NCI-H146 treated with DMSO at 0.1 percent for 48 hours (cell line): Measurements from ENCODE around the gene AJAP1.
"Not testable (repeated sequence)": the region's sequence is repeated elsewhere in the genome, so short reads cannot be mapped to it uniquely, and the experiment has no call there.

Experiments
- DNase-seq: peaks from one replicate; lab custom pipeline; 2025; ENCODE audit not compliant: unreplicated experiment; lab: John Stamatoyannopoulos, UW

AJAP1 gene

GRCh38 chr1:4653796-4654725 lies at the start of gene AJAP1:
AJAP1 (plus strand) TSS chr1:4654609; CDS start chr1:4655426, 817 bp downstream.
- no peak for DNase-seq

- DNase-seq = no peak
Measured at GRCh38 chr1:4605158-4605557, 49.3 kb upstream of the AJAP1 start.

DNA sequence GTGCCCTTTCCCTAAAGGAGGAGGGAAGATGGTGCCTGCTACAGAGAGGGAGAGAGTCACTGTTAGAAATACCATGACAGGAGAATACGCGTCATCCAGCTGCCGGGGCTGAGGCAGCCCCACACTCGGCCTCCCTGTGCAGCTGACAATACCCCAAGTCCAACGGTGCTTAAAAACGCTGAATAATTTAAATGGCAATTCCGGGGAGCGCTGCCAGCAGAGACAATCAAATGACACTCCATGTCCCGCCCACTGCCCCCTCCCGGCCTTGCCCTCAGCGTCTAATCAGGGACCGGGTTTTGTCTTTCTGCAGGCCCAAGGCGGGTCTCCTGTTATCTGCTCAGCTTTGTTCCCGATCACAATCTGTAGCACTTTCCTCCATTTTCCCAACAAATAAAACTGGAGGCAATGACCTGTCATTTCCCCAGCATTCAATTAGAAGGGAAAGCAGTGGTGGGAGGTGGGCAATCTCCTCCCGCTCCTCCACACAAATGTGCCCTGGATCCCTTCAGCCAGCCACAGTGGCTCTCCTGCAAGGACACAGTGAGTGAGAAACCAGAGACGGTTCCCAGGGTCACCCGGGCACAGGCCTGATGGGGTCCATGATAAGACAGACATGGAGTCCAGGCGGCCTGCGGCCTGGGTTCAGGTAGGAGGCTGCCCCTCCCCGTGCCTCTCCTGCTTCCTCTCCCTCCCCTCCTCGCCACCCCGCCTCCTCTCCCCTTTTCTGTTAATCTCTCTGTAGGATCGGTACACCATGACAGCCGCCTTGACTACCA lies 42.7 kb upstream of the AJAP1 start:
- no peak for DNase-seq

DNA sequence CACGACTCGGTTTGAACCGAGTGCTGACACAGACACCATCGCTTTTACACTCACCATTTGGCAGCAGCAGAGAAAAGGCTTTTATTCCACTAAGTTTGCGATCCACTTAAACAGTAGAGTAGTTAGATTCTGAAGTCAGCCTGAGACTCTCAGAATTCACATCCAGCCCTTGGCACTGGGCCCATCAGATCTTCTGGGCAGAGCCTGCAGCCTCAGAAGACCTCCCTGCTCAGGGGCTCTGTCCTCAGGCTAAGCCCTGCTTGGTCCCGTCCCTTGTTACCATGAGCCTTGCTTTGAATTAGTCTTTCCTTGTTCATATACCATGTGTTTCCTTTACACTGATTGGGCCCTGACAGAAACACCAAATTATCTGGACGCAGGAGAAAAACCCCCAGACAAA lies 41.4 kb upstream of the AJAP1 start:
- DNase-seq = no peak

DNA sequence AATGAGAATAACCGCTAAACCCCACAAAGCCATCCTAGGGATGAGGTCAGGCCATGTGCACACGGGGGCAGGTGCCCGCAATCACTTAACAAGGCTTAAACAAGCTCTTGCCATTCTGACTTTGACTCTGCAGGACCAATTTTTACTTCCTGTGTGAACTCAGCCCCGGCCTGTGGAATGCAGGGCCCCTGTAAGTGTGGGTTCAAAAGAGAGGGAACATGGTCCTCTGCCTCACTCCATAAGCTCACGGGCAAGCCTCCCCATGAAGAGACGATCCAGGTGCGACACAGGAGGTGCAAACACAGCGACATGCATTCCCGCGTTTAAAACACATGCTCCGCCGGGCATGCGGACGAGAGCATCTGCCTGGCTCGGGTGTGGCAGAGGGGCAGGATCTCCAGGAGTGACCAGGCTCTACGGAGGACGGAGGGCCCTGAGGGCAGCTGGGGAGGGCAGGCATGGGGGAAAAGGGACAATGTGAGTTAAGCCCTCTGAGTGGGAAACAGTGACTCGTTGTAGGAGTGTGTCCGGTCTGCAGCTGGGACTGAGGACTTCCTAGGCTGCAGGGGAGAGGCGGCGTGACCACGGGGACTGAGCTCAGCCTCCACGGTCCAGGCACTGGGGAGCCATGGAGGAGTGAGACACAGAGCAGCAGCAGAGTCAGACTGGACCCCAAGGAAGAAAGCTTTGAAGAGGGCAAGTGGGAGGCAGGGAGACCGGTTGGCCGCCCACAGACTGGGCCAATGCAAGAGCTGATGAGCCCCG lies 40.6 kb upstream of the AJAP1 start:
- no peak for DNase-seq

DNA sequence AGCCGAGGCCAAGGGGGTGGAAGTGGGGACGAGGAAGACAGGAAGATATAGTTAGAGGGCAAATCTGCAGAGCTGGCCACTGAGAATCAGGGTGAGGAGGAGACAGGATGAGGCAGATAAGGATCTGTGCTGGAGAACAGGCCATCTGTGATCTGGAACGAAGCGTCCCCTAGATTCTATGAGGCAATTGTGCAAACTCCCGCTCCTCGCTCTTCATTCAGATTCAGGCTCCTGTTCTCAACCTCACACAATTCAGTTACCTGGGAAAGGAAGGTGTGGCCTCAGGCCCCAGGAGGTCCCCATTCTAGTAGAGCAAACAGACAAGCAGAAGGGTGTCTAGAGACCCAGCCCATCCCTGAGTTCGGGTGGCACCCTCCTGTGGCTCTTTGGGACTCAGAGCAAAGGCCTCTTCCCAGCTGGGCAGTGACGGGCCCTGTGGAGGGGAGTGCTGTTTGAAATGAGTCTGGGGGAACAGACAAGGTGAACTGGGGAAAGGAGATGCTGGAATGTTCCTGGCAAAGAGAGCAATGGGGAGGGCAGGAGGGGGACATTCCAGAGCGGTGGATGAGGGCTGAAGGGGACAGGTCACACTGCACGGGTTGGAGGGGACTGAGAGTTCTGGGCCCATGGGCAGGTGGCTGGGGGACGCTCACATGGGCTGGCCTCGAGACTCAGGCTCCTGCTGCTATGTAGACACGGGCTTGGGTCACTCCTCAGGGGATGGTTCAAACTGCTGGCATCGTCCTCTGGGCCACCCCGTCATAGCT lies 39.9 kb upstream of the AJAP1 start:
- DNase-seq = no peak

GRCh38 chr1:4615138-4615470 lies 39.3 kb upstream of the AJAP1 start:
- DNase-seq = no peak

DNA sequence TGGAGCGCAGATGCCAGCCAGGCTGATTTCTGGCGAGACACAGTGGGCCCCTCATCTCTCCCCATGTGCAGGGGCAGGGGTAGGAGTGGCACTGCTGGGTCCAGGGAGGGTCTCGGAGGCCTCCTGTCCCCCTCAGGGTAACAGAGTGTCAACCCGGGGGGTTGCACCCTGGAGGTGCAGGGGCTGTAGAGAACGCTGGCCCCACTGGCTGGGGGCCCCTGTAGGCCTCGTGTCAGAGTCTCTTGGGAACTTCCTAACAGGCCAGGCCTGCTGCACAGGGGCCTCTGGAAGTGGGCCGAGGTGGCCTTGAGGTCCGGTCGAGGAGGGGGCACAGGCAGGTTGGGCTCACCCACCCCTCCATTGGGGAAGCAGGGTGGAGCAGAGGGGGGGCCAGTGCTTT lies 38.9 kb upstream of the AJAP1 start:
- DNase-seq = no peak

- no peak for DNase-seq
Measured at GRCh38 chr1:4616831-4617465, 37.5 kb upstream of the AJAP1 start.

DNA sequence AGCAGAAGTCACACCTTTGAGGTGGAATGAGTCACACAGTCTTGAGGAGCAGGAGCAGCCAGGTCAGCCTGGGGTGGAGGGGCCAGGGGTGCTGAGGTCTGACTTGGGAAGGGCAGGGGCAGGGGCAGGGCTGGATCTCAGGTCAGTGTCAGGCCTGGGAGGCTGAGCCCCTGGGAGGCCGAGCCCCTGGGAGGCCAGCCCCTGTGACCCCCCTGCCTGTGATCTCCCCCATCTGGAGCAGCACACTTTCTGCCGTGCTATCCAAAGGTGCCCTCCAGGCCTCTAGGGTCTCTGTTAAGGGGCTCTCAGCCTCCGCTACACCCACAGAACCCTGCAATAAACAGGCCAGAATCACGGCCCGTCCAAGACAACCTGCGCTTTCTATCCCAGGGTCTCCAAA lies 36.9 kb upstream of the AJAP1 start:
- no peak for DNase-seq

- not testable (repeated sequence) for DNase-seq
Measured at GRCh38 chr1:4618827-4619226, 35.6 kb upstream of the AJAP1 start.

DNA sequence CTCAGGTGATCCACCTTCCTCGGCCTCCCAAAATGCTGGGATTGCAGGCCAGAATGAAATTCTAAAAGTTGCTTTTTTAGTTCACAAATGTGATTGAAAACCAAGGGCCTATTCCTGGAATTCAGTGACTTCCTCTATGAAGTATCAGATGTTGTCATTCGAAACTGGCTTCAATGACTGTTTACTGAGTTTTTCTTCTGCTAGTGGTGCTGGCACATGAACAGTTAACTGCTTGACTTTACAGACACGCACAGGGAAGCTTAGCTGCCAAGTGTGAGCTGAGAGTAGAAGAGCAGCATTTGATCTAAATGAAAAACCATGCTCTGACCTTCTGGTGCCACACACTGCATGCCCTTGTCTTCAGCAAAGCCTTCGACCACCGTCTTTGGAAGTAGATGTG lies 32.8 kb upstream of the AJAP1 start:
- no peak for DNase-seq

GRCh38 chr1:4622821-4623220 lies 31.6 kb upstream of the AJAP1 start:
- no peak for DNase-seq

- DNase-seq = no peak
Measured at GRCh38 chr1:4624141-4624715, 30.2 kb upstream of the AJAP1 start.

DNA sequence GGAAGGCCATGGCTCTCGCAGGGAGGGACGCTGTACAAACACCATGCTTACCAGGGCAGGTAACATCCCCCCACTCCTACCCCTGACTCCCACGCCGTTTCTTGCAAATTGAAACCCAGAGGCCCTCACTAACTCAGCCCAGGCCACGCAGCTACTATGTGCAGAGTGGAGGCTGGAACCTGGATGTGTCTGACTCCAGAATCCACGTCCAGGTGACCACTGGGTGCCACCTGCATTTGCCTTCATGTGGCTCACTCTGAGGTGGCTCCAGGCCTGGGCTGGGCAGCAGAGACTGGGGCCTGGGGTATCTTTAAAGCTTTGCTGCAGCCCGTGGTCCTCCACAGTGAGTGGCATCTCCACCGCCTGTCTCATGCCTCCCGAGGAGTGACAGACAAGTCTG lies 29.6 kb upstream of the AJAP1 start:
- DNase-seq = no peak

GRCh38 chr1:4626061-4626460 lies 28.3 kb upstream of the AJAP1 start:
- DNase-seq = no peak

DNA sequence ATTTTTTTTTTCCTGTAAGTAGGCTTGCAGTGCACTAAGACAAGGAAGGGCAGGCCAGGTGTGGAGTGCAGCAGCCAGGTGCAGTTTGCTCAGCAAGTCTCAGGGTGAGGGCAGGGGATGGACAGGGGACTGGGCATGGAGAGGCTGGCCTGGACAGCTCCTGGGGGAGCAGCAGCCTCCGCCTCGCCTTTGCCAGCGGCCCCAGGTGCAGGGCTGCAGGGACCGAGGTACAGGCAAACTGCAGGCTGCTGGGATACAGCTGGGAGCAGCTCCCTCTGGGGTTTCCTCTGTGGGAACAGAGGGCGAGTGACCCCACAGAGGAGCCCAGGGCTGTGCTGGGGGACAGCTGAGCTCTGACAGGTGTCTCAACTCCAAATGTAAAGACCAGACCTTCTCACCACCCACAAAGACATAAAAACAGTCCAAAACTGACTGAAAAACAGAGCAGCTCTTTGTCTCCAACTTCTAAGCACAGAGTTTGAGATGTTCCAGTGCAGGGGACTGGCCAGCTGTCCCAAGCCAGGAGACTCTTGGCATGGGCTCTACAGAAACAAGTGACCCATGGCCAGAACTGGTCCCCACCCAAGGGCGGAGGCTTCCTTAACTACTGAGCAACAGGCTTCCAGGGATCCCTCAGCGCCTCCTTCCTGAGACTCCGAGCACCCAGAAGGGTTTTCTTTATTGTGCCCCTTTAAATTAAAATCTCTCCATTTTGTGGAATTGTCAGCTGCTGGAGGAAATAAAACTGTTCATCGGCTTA lies 27.7 kb upstream of the AJAP1 start:
- no peak for DNase-seq

DNA sequence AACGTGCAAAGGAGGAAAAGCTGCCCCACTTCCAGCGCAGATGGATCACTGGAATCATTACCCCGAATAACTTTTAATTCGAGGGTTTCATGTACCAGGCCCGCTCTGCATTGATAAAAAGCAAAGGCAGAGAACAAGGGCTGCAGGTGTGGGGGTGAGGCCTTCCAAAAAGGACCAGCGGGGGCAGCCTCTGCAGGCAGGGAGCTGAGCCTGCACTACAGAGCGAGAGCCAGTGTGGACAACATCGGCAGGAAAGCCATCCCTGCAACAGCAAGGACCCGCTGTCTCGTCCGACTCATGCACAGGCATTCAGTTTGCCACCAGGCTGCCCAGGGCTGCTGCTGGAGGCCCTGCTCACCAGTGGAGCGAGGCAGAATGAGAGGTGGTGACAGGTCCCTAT lies 27.1 kb upstream of the AJAP1 start:
- no peak for DNase-seq

DNA sequence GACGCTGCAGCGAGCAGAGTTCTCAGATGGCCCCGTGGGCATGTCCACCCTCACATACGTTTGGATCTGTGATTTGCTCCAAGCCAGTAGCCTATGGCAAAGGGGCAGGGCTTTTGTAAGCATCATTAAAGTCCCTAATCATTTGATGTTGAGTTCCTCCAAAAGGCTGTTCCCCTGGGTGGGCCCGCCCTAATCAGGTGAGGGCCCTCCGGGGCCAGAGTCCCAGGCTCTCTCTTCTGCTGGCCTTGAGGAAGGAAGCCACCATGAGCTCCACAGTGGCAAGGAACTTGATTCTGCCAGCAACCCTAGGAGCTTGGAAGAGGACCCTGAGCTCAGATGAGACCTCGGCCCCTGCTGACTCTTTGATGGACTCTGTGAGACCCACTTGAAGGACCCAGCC lies 25.4 kb upstream of the AJAP1 start:
- no peak for DNase-seq
